Stimulated activated CD4-positive, alpha-beta T cell treated with anti-CD3 and anti-CD28 coated beads, Interleukin-15, amount 100 ng/mL, for 48 hours (primary cell): Measurements from ENCODE around the gene KLLN.
"Not testable (repeated sequence)": the region's sequence is repeated elsewhere in the genome, so short reads cannot be mapped to it uniquely, and the experiment has no call there.

Experiments
- DNase-seq, 2 donors: peaks; one replicate each; pipeline ENCODE4 v3.0.0-alpha.2; 2020; ENCODE audit warnings: low read depth in 2 of 2

The KLLN gene

GRCh38 chr10:87866412-87866974 lies 3.2 kb upstream of the KLLN start:
- DNase-seq = no peak

- DNase-seq = no peak
Observed at GRCh38 chr10:87865241-87865881, 2.0 kb upstream of the KLLN start.

GRCh38 chr10:87864496-87865059 lies 1.2 kb upstream of the KLLN start:
- DNase-seq = no peak

GRCh38 chr10:87863951-87864495 lies 690 bp upstream of the KLLN start:
- DNase-seq = peak in 1 of 2 donors; percentile 6

- DNase-seq = peak; percentile 56 to 59
Observed at GRCh38 chr10:87862679-87863052, 667 bp downstream of the KLLN start.

GRCh38 chr10:87861953-87862678 lies 1.2 kb downstream of the KLLN start:
- peak; percentile 91 to 92 for DNase-seq

GRCh38 chr10:87861566-87861952 lies 1.8 kb downstream of the KLLN start:
- peak in 1 of 2 donors; percentile 7 for DNase-seq

- DNase-seq = no peak
Observed at GRCh38 chr10:87860816-87861403, 2.4 kb downstream of the KLLN start.

- no peak for DNase-seq
Observed at GRCh38 chr10:87860156-87860795, 3.1 kb downstream of the KLLN start.

GRCh38 chr10:87855665-87856064 lies 7.7 kb downstream of the KLLN start:
- not testable (repeated sequence) for DNase-seq

- DNase-seq = not testable (repeated sequence)
Observed at GRCh38 chr10:87855247-87855646, 8.1 kb downstream of the KLLN start.

GRCh38 chr10:87852089-87852488 lies 11.2 kb downstream of the KLLN start:
- no peak for DNase-seq

GRCh38 chr10:87850742-87851205 lies 12.6 kb downstream of the KLLN start:
- peak in 1 of 2 donors; percentile 9 for DNase-seq

GRCh38 chr10:87849001-87849400 lies 14.3 kb downstream of the KLLN start:
- no peak for DNase-seq

GRCh38 chr10:87847550-87847949 lies 15.8 kb downstream of the KLLN start:
- DNase-seq = no peak

- not testable (repeated sequence) for DNase-seq
Observed at GRCh38 chr10:87846711-87847110, 16.6 kb downstream of the KLLN start.

- no peak for DNase-seq
Observed at GRCh38 chr10:87846023-87846422, 17.3 kb downstream of the KLLN start.

GRCh38 chr10:87845624-87845998 lies 17.7 kb downstream of the KLLN start:
- no peak for DNase-seq

- DNase-seq = no peak
Observed at GRCh38 chr10:87844837-87845623, 18.3 kb downstream of the KLLN start.

- DNase-seq = no peak
Observed at GRCh38 chr10:87843714-87844113, 19.6 kb downstream of the KLLN start.
